Keratinocyte (primary cell): ENCODE results near the gene RNF148. TPM values are rescaled to one million over a fixed set of nuclear protein-coding genes. Genes with fewer than 3 reads are reported as not detected.

Source experiments
- DNase-seq: peaks from one replicate; pipeline ENCODE4 v3.0.0-alpha.2; 2011; ENCODE audit warnings: low read depth, missing footprints, low spot score
- FAIRE-seq: peaks from 2 replicates; lab custom pipeline; 2011; peaks lifted over from hg19 to GRCh38; lab: Jason Lieb, UNC
- H2AFZ ChIP-seq: 2 replicates; pipeline ENCODE4 v1.6.0; 2012; ENCODE audit warnings: low read length, control low read depth, inconsistent platforms; ENCODE audit not compliant: control insufficient read depth
- H3K27ac ChIP-seq: 2 replicates; pipeline ENCODE4 v1.5.1; 2011; ENCODE audit warnings: low read length; ENCODE audit not compliant: control insufficient read depth, insufficient read depth
- H3K27me3 ChIP-seq: 3 replicates; pipeline ENCODE4 v1.6.0; 2011; ENCODE audit warnings: low read length; ENCODE audit not compliant: control insufficient read depth, insufficient read depth; ENCODE audit errors: extremely low read depth
- H3K36me3 ChIP-seq, 2 experiments: 2 replicates in 1 of 2; 3 replicates in 1 of 2; pipeline ENCODE4 v1.5.1; 2011; ENCODE audit warnings: low read length in 2 of 2, mild to moderate bottlenecking in 1 of 2; ENCODE audit not compliant: control insufficient read depth in 2 of 2, insufficient read depth in 2 of 2; ENCODE audit errors: extremely low read depth in 1 of 2
- H3K4me1 ChIP-seq: 3 replicates; pipeline ENCODE4 v1.5.1; 2011; ENCODE audit warnings: low read length; ENCODE audit not compliant: control insufficient read depth, insufficient read depth; ENCODE audit errors: extremely low read depth
- H3K4me2 ChIP-seq: 3 replicates; pipeline ENCODE4 v1.6.0; 2011; ENCODE audit warnings: low read depth, low read length; ENCODE audit not compliant: control insufficient read depth, insufficient read depth; ENCODE audit errors: extremely low read depth
- H3K4me3 ChIP-seq, 3 experiments: fragments of 200-600 bp in 1 of 3; sonication (generic) in 1 of 3; 2 replicates in 2 of 3; 3 replicates in 1 of 3; pipeline ENCODE4 v1.5.1; 2011 to 2016; ENCODE audit warnings: low read length in 3 of 3, mild to moderate bottlenecking in 3 of 3, control low read depth in 2 of 3, inconsistent platforms in 1 of 3, low read depth in 1 of 3, mixed read lengths in 1 of 3, mixed run types in 1 of 3, moderate library complexity in 1 of 3; ENCODE audit not compliant: control insufficient read depth in 2 of 3, insufficient read depth in 2 of 3; ENCODE audit errors: extremely low read depth in 1 of 3
- H3K79me2 ChIP-seq: 2 replicates; pipeline ENCODE4 v1.6.0; 2012; ENCODE audit warnings: low read length; ENCODE audit not compliant: control insufficient read depth, insufficient read depth
- H3K9ac ChIP-seq: 3 replicates; pipeline ENCODE4 v1.6.0; 2011; ENCODE audit warnings: low read length; ENCODE audit not compliant: control insufficient read depth, insufficient read depth; ENCODE audit errors: extremely low read depth
- H3K9me1 ChIP-seq: 3 replicates; pipeline ENCODE4 v1.6.0; 2011; ENCODE audit warnings: low read length; ENCODE audit not compliant: control insufficient read depth, insufficient read depth; ENCODE audit errors: extremely low read depth
- H3K9me3 ChIP-seq: 2 replicates; pipeline ENCODE4 v1.5.1; 2012; ENCODE audit warnings: low read depth, low read length; ENCODE audit not compliant: control insufficient read depth
- H4K20me1 ChIP-seq: 3 replicates; pipeline ENCODE4 v1.6.0; 2011; ENCODE audit warnings: low read length; ENCODE audit not compliant: control insufficient read depth, insufficient read depth; ENCODE audit errors: extremely low read depth
- CTCF ChIP-seq, 3 experiments: IDR thresholded peaks in 1 of 3; conservative IDR thresholded peaks in 1 of 3; optimal IDR thresholded peaks in 1 of 3; 2 replicates in 2 of 3; 3 replicates in 1 of 3; pipeline versions ENCODE3 to v1.5.1; 2011; ENCODE audit warnings: low read length in 3 of 3, mild to moderate bottlenecking in 3 of 3, moderate library complexity in 2 of 3, control low read depth in 1 of 3, inconsistent platforms in 1 of 3; ENCODE audit not compliant: insufficient read depth in 2 of 3; ENCODE audit errors: extremely low read depth in 1 of 3
- EZH2 ChIP-seq: IDR thresholded peaks from one replicate; pipeline ENCODE4 v1.6.1; 2012; ENCODE audit warnings: inconsistent platforms, mild to moderate bottlenecking, low read length, moderate library complexity
- dilution Hi-C: fragments of 300-500 bp; cut with MboI; formaldehyde crosslinking; loops from one replicate; pipeline ENCODE4 v1.7.0; 2020; ENCODE audit warnings: low sequenced_read_pairs; ENCODE audit not compliant: extremely low pct_ligation_motif_present
- polyA plus RNA-seq, 5 experiments: library from polyadenylated mRNA; depleted of rRNA in 3 of 5; stranded (reverse) in 3 of 5; stranded (forward) in 1 of 5; unstranded in 1 of 5; fragments of >200 nt; gene quantifications; 1 replicate in 1 of 5; 2 replicates in 3 of 5; 3 replicates in 1 of 5; pipeline versions ENCODE4 v1.2.1 to v1.2.3, GENCODE V29; 2011 to 2012; ENCODE audit warnings: missing spikeins in 2 of 5, low read depth in 1 of 5, low replicate concordance in 1 of 5
- small RNA-seq, 3 experiments: library from RNA; depleted of rRNA; stranded (forward); fragments of <200 nt; gene quantifications; one replicate each; pipeline ENCODE3, GENCODE V24; 2012; ENCODE audit warnings: low read depth in 3 of 3, low replicate concordance in 1 of 3; ENCODE audit not compliant: insufficient read length in 3 of 3

The RNF148 gene
- polyA plus RNA-seq, 1 donor (not counting 4 experiments of a cell fraction or from before 2014, with no cell fraction given) = not detected

DNA sequence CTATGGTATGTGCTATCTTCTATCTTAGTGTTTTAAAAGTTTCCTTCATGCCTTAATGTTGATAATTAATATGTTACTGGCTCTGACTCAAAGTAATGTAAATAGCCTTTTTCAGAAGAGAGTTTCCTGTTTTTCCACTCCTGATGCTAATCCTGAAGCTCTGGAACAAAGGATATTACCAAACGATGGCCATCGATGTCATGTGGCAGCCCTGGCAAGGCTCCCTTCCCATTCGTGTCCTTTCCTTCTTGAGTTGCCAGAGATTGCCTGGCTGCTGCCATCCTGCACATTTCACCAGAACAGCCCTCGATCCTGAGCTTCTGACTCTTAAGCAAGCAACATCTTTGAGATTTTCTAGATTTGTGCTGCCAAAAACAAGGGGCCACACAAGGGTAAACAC is 49.8 kb downstream of the RNF148 start:
- dilution Hi-C loops = no loop called here
- no peak overlapping the region for H3K9ac ChIP-seq
- no peak overlapping the region for H3K4me2 ChIP-seq
- H3K4me3 ChIP-seq = no peak overlapping the region
- H3K79me2 ChIP-seq = no peaks in the 10 kb centered on the region
- TF ChIP-seq EZH2 (no peak), CTCF (optimal IDR thresholded peaks at IDR 0.05 in 1 of 3, IDR thresholded peaks at IDR 0.05 in 1 of 3, conservative IDR thresholded peaks at IDR 0.05 in 1 of 3; ENCODE audit: extremely low read depth in 1 of 3, insufficient read depth in 2 of 3, low read length in 3 of 3) (no peak)
- FAIRE-seq = no peak
- H2AFZ ChIP-seq = no peak overlapping the region
- H3K36me3 ChIP-seq = no peaks in the 10 kb centered on the region
- no peaks in the 10 kb centered on the region for H3K9me3 ChIP-seq
- no peaks in the 10 kb centered on the region for H4K20me1 ChIP-seq
- H3K4me1 ChIP-seq = no peaks in the 10 kb centered on the region
- H3K27ac ChIP-seq = no peak overlapping the region
- no peaks in the 10 kb centered on the region for H3K9me1 ChIP-seq
- DNase-seq = no peak
- no peaks in the 10 kb centered on the region for H3K27me3 ChIP-seq

Small RNAs within 50 kb of the gene (small RNA-seq; reads per million reads assigned to genes)
- gene AC006463.1 = 0 reads per million in 3 experiments

Other genes starting within 250 kb of the RNF148 start
- gene RNF133, start 3.8 kb downstream of the RNF148 start, polyA plus RNA-seq = not detected in 3 replicates
- gene CADPS2, start 183.5 kb upstream of the RNF148 start, polyA plus RNA-seq = 0.10 to 0.37 TPM (median 0.35 TPM) in 3 replicates